ENCODE data around the gene BLOC1S4. TPM values are rescaled to one million over a fixed set of nuclear protein-coding genes. Genes with fewer than 3 reads are reported as not detected.
A peak's percentile ranks its signal among the peaks of the same experiment; 100 is the strongest.

The BLOC1S4 gene
- total RNA-seq, 1 experiment from 2014 or later = 10.6 TPM

DNA sequence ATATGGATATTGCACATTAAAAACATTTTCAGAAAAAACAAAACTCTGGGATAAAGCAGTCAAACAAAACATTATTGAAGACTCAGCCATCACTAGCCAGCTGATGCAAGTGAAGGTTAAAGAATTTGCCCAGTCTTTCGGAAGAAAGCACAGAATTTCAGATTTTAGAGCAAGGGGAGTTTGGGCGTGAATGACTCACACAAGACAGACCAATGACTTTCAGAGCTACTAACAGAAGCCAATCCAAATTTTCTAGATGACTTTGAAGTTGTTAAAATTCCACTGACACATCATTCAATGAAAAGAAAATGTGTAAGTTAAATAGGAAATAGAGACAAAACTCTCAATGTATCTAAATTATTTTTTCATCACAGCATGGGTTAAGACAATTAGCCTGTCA lies 10.3 kb upstream of the BLOC1S4 start:
- ChIA-PET POLR2A (interaction anchor here (1.6 to 8.0 kb wide), 5 partner anchors 11 to 64 kb away, joined by 3 to 101 read pairs (median 47); partner anchors contain the start of genes MRFAP1 and S100P), CTCF (interaction anchor here (2.7 to 3.1 kb wide), 3 partner anchors 10 to 168 kb away, joined by 7 to 13 read pairs (median 11); no protein-coding TSS in a partner anchor)
- Mint-ChIP-seq H3K4me3 (ENCODE audit: unreplicated experiment) (no peak overlapping the region), H3K27me3 (ENCODE audit: insufficient read depth, unreplicated experiment) (no peaks in the 10 kb centered on the region), H3K4me1 (ENCODE audit: insufficient read depth, unreplicated experiment) (peaks cover 45% of the 10 kb centered on the region), H3K36me3 (ENCODE audit: insufficient read depth, unreplicated experiment) (peaks cover 56% of the 10 kb centered on the region), H3K27ac (ENCODE audit: low read depth, unreplicated experiment) (no peak overlapping the region), H3K9me3 (ENCODE audit: unreplicated experiment) (peaks cover 7% of the 10 kb centered on the region)
- DNase-seq (ENCODE audit: unreplicated experiment) = no peak
- TF ChIP-seq CTCF (IDR thresholded peaks at IDR 0.05; ENCODE audit: unreplicated experiment) = no peak
- BruUV-seq (replicated peaks) = no TSS peak
- intact Hi-C loops (cut with micrococcal nuclease) = no loop called here

DNA sequence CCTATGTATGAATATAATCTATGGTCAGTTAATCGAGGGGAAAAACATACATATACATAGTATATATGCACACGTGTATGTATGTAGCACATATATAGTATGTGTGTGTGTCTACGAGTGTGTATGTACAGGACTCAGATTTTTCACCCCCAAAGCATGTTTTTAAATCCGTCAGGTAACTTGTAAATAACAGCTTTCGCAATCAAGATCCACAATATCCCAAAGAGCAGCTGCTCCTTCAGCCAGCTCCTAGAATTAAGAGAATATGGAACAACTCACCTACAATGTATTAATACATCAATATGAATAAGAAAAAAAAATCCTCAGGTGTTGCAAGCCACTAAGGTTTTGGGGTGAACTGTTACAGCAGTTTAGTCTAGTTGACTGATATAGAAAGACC lies 9.8 kb upstream of the BLOC1S4 start:
- TF ChIP-seq CTCF (IDR thresholded peaks at IDR 0.05; ENCODE audit: unreplicated experiment) = no peak
- Mint-ChIP-seq H3K4me1 (ENCODE audit: insufficient read depth, unreplicated experiment) (peaks cover 50% of the 10 kb centered on the region), H3K36me3 (ENCODE audit: insufficient read depth, unreplicated experiment) (peaks cover 56% of the 10 kb centered on the region), H3K27me3 (ENCODE audit: insufficient read depth, unreplicated experiment) (no peaks in the 10 kb centered on the region), H3K4me3 (ENCODE audit: unreplicated experiment) (no peak overlapping the region), H3K27ac (ENCODE audit: low read depth, unreplicated experiment) (no peak overlapping the region), H3K9me3 (ENCODE audit: unreplicated experiment) (peaks cover 7% of the 10 kb centered on the region)
- DNase-seq (ENCODE audit: unreplicated experiment) = no peak
- ChIA-PET CTCF (interaction anchor here (0.6 to 3.1 kb wide), 5 partner anchors 9 to 249 kb away, joined by 3 to 13 read pairs (median 7); no protein-coding TSS in a partner anchor), POLR2A (interaction anchor here (1.1 to 8.0 kb wide), 5 partner anchors 11 to 65 kb away, joined by 3 to 101 read pairs (median 47); partner anchors contain the start of genes MRFAP1 and S100P)
- intact Hi-C loops (cut with micrococcal nuclease) = no loop called here
- BruUV-seq (replicated peaks) = no TSS peak

DNA sequence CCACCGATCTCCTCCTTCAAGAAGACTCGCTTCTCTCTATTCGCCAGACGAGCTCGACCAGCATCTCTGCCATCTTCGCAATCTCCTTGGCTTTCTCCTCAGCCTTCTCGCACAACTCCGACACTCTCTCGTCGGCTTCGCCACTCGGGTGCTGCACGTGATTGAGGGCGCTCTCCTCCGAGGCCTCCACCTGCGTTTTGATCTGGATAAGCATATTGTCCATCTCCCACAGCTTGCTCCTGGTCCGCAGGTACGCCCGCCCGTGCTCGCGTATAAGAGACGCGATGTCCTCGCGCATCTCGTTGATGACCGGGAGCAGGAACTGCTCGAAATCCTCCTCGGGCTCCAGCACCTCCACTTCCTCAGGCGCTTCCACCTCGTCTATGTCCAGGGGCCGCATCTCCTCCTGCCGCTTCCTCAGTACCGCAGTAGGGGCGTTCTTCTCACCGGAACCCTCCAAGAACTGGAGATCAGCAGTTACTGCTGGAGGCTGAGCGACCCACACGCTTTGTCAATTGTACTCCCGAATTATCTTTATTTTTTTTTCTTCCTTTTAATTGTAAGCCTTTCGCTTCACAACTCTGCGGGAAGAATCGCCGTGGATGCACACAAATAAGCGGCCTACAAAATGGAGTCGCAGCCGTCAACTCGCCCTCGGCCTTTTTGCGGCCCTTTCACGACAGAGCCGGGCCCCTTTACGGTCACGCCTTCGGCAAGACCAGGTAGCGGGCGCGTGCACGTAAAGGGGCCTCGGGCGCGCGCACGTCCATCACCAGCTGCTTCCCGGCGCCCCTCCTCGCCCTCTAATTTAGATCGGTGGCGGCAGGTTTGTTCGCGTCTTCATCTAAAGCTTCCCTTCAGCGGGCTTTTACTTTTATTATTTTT lies 6.5 kb upstream of the BLOC1S4 start, which contains the start of gene MRFAP1L1:
TSS of gene MRFAP1L1 (minus strand) at position 636 of the 885 bp plus-strand sequence. CDS start at position 400, 236 bp downstream.
- peak; percentile 6 for TF ChIP-seq CTCF (IDR thresholded peaks at IDR 0.05; ENCODE audit: unreplicated experiment)
- intact Hi-C loops (cut with micrococcal nuclease) = loop anchor here (2.0 kb wide), 1 partner anchor 35 kb away; a partner anchor contains a TSS
- TSS peak; percentile 80 for BruUV-seq (replicated peaks)
- Mint-ChIP-seq H3K27ac (ENCODE audit: low read depth, unreplicated experiment) (peak within 1 kb of the TSS; percentile 98), H3K4me1 (ENCODE audit: insufficient read depth, unreplicated experiment) (peaks cover 46% of the 10 kb centered on the region), H3K27me3 (ENCODE audit: insufficient read depth, unreplicated experiment) (no peaks in the 10 kb centered on the region), H3K4me3 (ENCODE audit: unreplicated experiment) (peak within 1 kb of the TSS; percentile 98), H3K36me3 (ENCODE audit: insufficient read depth, unreplicated experiment) (peaks cover 44% of the 10 kb centered on the region), H3K9me3 (ENCODE audit: unreplicated experiment) (no peaks in the 10 kb centered on the region)
- POLR2A ChIA-PET = interaction anchor here (0.7 to 8.0 kb wide), 23 partner anchors 7 to 358 kb away, joined by 3 to 101 read pairs (median 4); partner anchors contain the start of genes BLOC1S4, GRPEL1, MRFAP1 and S100P
- DNase-seq (ENCODE audit: unreplicated experiment) = peak; percentile 96
- CTCF ChIA-PET = interaction anchor here (0.6 to 1.5 kb wide), 7 partner anchors 9 to 165 kb away, joined by 3 to 6 read pairs (median 4); no protein-coding TSS in a partner anchor

GRCh38 chr4:6710282-6710681 lies 5.7 kb upstream of the BLOC1S4 start:
- intact Hi-C loops (cut with micrococcal nuclease) = no loop called here
- no peak for DNase-seq (ENCODE audit: unreplicated experiment)
- peak overlapping the region; percentile 98 for H3K27ac Mint-ChIP-seq (ENCODE audit: low read depth, unreplicated experiment)
- ChIA-PET CTCF (interaction anchor here (0.6 to 1.5 kb wide), 3 partner anchors 9 to 52 kb away, joined by 3 to 4 read pairs (median 3); no protein-coding TSS in a partner anchor), POLR2A (interaction anchor here (0.7 to 8.0 kb wide), 20 partner anchors 7 to 277 kb away, joined by 3 to 101 read pairs (median 4); partner anchors contain the start of genes BLOC1S4, MRFAP1 and S100P)
- H3K4me1 Mint-ChIP-seq (ENCODE audit: insufficient read depth, unreplicated experiment) = peaks cover 38% of the 10 kb centered on the region
- H3K4me3 Mint-ChIP-seq (ENCODE audit: unreplicated experiment) = peak overlapping the region; percentile 98
- no peak for TF ChIP-seq CTCF (IDR thresholded peaks at IDR 0.05; ENCODE audit: unreplicated experiment)
- peaks cover 36% of the 10 kb centered on the region for H3K36me3 Mint-ChIP-seq (ENCODE audit: insufficient read depth, unreplicated experiment)
- H3K27me3 Mint-ChIP-seq (ENCODE audit: insufficient read depth, unreplicated experiment) = no peaks in the 10 kb centered on the region
- H3K9me3 Mint-ChIP-seq (ENCODE audit: unreplicated experiment) = no peaks in the 10 kb centered on the region
- TSS peak; percentile 62 for BruUV-seq (replicated peaks)

All from MCF 10A (cell line).